Hypothalamus (tissue), 51 donors: ENCODE data around the gene MMP19.
"Not testable (repeated sequence)": the region's sequence is repeated elsewhere in the genome, so short reads cannot be mapped to it uniquely, and the experiment has no call there.

Experiments
- DNase-seq, 51 donors: peaks; one replicate each; lab custom pipeline; 2025; lab: John Stamatoyannopoulos, UW

MMP19 gene

DNA sequence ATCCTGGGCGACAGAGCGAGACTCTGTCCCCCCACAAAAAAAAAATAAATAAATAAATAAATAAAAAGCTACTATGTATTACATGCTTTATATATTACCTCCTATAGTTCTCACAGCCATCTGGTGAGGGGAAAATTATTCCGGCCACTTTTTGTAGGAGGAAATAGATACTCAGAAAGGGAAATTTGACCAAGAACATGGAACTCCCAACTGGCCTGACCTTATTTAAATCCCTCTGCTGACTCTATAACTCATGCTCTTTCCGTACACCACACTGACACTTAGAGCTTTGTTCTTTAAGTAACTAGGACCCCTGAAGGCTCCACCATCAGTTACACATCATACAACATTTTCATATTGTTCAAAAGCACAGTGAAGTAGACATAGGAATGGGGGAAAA lies 2.2 kb upstream of the MMP19 start:
- DNase-seq, result no peak

DNA sequence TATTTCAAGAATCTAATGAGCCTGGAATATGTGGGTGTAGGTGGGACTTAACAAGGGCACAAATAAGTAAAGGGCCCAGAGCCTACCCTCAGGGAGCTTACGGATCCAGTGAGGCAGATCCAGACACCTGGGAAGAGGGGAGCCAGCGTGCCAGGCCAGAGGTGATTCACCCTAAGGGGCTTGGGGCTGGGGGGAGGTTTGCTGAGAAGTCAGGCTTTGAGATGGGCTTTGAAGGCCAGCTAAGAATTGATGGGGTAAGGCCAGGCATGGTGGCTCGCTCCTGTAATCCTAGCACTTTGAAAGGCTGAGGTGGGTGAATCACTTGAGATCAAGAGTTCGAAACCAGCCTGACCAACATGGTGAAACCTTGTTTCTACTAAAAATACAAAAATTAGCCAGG lies 695 bp upstream of the MMP19 start:
- DNase-seq, result no peak

DNA sequence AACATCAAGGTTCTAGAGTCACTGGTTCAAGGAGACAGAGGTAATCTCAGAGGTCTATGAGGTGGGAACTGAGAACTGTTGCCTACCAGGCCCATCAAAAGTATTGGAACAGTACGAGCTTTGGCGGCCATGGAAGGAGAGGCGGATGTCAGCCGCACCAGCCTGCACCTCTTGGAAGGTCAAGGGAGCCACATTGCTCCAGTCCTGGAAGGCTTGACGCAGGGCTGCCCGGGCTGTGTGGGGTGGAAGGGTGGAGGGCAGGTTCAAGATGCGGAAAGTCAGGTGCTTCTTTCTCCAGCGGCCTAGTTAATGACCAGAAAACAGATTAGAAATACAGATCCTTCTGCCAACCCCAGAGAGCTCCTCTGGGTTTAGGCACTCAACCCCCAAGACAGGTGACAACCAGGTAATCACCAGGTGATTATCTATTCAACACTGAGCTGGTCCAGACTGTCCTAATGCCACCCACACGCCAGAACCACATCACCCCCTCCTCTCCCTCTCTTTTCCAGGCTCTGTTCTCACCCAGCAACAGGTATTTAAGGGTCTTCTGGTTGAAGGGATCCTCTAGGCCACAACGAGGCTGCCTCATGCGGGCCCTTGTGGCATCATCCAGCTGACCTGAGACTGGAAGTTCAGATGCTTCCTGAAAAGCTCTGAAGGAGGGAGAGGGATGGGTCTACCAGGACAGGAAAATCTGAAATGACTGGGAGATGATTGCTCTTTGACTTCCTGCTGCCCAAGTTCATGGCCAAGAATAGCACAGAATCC lies 2.0 kb downstream of the MMP19 start:
- no peak for DNase-seq

DNA sequence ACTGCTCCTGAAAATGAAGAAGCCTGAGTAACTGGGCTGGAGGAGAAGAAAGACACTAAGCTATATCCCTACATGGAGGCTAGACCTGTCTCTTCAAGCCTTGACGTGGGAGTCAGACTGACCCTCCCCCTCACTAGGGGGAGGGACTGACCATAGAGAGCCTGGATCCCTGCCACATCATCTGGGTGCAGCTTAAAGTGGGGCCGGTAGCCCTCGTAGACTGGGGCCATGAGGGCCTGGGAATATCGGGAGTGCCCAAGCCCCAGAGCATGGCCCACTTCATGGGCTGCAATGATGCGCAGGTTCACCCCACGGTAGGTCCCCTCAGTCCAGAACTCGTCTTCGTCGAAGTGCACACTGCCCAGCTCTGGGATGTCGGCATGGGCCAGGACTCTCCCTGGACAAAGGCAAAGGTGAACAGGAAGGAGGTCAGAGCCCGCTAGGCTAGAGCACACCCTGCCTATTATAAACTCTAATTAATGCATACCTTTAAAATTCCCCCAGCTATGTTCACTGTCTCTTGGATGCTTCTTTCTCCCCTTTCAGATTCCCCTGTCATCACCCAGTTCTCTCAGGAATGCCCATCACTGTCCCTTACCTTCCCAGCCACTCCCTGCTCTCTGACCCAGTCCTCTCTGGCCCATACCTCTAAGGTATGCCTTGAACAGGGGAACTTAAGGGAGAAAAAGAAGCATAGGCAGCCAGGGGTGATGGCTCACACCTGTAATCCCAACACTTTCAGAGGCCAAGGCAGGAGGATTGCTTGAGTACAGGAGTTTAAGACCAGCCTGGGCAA lies 3.2 kb downstream of the MMP19 start:
- no peak for DNase-seq

DNA sequence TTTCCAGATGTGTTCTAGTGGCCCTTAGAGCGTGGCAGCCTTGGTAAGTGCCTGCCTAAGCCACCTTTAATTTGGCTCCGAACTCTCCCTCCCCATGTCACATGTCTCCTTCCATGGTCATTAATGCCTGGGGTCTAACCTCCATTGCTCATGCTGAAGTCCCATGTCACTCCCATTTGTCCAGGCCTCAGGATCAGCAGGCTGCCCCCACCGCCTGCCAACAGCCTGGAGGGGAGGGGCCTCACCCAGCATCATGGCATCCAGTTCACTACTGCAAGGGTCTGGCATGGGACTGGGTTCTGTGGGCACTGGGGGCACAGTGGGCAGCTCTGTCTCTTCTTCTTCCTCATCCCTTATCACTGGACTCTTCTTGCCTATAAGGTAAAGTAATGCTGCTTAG lies 4.4 kb downstream of the MMP19 start:
- DNase-seq, result no peak

DNA sequence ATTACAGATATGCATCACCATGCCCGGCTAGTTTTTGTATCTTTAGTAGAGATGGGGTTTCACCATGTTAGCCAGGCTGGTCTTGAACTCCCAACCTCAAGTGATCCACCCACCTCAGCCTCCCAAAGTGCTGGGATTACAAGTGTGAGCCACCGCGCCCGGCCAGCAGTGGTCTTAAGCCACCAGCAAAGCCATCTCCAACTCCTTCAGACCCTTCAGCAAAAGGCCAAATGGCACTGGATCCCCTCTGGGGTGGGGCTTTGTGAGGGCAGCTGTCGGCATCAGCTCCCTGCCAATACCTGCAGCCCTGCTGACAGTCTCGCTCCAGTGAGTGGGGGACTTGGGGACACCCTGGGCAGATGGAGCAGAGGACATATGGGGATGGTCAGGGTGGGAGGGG lies 8.3 kb downstream of the MMP19 start:
- DNase-seq, result not testable (repeated sequence)

DNA sequence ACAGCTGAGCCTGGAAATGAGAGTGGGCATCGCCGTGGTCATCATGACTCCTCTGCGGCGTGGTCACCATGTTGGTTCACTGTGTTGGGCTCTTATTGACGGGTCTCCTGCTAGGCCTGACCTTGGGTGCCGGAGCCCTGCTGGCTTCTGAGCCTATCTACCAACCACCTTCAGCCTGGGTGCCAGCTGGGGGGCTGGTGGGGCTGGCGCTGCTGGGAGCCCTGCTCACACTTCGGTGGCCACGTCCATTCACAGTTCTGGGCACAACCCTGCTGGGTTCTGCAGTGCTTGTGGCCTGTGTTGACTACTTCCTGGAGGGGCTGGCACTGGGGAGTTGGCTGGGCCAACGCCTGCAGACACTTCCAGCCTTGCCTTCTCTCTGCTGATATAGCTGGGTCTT lies 9.7 kb downstream of the MMP19 start:
- DNase-seq, result no peak

DNA sequence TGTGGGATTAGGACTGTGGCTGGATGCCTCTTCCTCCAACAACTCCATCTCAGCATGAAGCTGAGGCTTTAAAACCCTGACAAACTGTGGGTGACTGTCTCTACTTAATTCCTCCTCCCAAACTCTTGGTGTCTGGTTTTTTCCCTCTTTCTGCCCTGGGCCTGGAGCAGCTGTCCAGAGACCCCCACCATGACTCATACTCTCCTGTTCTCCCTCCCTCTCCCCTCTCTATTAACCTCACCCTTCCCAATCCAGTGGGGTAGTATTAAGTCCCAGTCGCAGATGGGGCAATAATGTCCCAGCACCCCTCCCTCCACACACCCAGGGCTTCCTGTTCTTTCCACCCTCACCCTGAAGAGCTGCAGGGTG lies 11.3 kb downstream of the MMP19 start:
- DNase-seq, result no peak

DNA sequence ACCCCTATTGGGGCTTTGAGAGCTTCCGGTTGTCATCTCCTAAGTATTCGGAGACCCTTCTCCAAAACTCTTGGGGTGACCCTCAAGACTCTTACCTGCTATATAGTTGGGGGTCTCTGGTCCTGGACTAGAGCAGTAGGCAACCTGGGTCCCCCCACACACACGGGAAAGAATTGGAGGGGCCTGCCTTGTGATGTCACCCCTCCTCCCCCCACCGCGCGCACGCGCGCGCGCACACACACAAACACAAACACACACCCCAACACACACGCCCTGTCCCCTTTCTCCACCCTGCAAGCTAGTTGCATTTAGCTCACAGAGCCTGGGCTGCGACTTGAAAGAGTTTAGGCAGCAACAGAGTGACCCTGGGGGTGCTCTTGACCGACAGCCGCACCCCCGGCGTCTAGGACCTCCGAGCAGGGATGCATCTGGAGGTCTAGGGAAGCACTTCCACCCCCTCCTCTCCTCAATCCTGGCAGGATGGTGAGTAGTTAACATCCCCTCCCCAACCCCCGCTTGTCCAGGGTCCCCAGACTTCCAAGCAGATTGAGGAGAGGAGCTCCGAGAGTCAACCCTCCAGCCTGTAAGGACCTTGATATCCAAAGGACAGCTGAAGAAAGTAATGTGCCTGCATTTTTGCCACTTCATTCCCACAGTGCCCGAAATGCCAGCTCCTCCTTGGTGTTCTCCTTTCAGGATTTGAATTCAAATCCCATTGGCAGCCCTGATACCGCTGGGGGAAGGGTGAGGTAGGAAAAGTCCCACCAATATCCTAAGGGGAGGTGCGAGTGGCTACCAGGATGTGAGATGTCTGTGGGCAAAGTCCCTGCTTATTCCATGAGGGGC lies 11.9 kb downstream of the MMP19 start:
- DNase-seq, result peak; percentile 37 to 94 (median 74)

DNA sequence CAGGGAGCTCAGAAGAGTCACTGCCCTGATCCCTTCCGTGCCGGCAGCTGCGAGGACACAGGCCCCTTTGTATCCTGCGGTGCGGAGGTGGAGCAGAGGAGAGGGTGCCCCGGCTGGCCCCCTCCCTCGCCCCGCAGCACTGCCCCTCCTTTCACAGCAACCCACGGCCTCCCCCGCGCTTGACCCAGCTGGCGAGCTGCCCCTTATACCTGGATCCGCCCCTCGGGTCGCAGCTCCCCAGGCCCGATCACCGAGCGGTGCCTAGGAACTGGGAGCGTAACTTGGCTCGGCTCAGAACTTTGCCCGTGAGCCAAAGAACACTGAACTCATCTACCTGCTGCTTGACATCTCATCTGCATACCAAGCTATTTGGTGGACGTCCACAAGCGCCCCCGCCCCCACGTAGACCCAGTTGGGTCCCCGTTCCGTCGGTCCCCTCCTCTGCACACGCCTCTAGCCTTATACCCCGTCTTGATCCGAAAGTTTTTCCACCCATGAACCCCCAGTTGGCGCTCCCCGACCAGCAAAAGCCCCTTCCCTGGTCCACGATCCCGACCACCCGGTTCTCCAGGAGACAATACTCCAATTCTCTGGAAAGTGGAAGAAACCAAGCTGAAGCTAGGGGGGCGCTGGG lies 12.7 kb downstream of the MMP19 start:
- peak in 49 of 51 donors; percentile 53 to 94 (median 79) for DNase-seq

DNA sequence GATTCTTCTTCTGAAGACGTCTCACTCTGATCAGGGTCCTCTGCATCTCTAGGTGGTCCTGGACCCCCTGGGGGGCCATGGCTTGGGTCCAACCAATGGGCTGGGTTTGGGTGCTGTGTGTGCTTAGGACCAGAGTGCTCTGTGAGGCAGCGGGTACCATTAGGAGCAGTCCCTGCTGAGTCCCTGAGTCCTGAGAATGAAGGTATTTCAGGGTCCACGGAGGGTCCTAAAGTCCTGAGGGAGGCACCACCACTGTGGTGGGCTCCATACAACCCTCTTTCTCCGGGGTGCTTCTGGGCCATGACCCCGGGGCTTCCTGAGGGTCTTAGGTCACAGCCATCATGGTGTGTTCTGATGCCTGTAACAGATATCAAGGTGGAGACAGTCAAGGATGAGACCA lies 14.4 kb downstream of the MMP19 start:
- no peak for DNase-seq

DNA sequence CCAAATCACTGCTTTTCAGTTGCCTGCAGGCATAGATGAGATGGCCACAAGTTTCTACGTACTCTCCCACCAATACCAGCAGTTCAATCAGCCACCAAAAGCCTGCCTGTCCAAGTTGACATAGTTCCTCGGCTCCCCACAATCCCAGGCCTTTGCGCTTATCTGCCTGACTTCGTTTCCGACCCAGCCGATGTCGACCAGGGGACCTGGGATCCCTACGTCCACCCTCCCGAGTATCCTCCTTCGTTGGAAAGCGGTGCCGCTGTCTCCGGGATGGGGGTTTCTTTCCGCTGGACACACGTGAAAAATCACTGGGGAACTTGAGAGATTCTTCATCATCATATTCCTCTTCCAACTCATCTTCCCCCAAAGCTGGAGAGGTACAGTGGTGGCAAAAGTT lies 14.9 kb downstream of the MMP19 start:
- DNase-seq, result no peak

DNA sequence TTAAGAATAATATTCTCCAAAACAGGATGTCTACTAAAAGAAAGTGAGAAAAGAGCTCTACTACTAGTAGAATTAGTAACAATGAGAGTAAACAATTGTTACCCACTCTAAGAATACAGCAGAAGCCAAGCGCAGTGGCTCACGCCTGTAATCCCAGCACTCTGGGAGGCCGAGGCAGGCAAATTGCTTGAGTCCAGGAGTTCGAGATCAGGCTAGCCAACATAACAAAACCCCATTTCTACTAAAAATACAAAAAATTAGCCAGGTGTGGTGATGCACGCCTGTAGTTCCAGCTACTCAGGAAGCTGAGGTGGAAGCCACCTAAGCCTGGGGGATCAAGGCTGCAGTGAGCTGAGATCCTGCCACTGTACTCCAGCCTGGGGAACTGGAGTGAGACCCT lies 18.0 kb downstream of the MMP19 start:
- DNase-seq, result no peak

DNA sequence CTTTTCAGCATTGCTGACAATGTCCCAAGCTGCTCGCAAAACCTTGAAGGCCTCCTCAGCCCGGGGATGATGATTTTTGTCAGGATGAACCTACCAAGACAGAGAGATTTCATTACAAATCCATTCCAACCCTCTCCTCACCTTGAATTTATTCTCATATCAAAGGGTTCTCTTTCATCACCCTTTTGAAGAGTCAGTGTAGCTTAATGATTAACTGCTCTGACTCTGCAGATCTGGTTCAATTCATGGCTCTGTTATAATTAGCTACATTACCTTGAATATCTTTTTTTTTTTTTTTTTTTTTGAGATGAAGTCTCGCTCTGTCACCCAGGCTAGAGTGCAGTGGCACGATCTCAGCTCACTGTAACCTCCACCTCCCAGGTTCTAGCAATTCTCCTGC lies 19.3 kb downstream of the MMP19 start:
- DNase-seq, result no peak

DNA sequence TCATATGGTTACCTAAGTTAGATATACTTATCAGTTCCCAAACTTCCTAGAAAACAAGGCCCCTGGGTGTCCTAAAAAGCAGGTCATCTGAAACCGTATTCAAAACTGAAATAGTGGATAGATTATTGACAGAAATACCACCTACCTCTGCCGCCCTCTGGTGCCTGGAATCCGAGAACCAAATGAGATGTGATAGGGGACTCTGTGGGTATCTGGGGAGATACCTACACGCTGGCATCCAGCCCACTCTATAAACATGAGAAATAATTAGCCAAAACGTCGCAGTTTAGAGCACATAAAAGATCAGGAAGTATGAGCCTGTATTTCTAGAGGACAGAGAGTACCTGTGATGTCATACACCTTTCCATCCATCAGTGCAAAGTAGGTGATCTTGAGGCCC lies 20.5 kb downstream of the MMP19 start:
- DNase-seq, result no peak

DNA sequence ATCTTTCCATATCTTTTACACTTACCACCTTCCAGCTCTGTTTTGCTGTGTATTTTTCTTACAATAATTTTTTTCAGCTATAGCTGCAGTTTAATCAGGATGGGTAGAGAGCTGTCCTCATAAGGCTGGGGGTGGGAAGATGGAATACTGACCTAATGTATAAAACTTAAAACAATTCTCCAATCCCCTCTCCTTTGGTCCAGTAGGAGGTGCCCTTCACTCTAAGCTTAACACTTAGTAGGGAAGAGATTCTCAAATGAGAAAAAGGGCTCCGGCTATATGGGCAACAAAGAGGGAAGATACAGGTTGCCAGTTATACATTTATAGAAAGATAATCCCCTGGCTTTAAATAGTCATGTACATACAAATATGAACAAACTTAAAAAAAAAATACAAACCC lies 22.1 kb downstream of the MMP19 start:
- DNase-seq, result no peak

DNA sequence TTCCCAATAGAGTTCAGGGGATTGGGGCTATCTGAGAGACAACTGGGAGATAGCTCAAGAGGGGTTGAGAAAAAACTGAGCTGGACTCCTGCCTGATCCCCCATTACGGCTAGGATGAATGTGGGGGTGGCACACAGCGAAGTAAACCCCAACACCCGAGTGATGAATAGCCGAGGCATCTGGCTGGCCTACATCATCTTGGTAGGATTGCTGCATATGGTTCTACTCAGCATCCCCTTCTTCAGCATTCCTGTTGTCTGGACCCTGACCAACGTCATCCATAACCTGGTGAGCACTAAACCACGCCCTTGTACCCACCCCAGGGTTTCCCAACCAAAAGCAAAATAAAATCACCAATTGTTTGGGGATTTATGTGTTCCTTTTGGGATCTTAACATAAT lies 23.9 kb downstream of the MMP19 start:
- no peak for DNase-seq

DNA sequence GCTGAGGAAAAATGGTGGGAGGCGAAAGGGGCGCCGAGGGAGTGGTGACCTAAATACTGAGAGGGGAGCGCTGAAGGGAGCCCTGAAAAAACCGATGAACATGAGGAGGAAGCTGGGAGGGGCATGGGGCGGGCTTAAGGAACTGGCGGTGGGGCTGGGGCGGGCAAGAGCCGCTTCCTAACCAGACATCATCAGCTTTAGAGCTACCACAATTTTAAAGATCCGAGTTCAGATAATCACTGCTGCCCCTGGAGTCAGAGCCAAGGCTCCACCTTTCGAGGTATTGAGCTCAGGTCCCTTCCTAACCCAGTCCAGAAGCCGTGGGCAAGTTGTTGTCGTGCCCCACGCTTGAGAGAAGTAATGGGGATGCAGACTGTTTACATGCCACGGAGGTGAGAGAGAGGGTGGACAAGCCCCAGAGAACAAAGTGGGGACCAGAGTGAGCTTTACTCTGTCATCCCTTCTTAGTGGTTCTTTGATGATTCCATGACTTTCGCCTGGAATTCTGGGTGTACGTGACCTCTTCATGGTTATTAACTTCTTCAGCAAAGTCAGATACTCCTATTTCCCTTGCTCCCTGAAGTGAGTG lies 24.5 kb downstream of the MMP19 start:
- peak in 1 of 51 donors; percentile 28 for DNase-seq

DNA sequence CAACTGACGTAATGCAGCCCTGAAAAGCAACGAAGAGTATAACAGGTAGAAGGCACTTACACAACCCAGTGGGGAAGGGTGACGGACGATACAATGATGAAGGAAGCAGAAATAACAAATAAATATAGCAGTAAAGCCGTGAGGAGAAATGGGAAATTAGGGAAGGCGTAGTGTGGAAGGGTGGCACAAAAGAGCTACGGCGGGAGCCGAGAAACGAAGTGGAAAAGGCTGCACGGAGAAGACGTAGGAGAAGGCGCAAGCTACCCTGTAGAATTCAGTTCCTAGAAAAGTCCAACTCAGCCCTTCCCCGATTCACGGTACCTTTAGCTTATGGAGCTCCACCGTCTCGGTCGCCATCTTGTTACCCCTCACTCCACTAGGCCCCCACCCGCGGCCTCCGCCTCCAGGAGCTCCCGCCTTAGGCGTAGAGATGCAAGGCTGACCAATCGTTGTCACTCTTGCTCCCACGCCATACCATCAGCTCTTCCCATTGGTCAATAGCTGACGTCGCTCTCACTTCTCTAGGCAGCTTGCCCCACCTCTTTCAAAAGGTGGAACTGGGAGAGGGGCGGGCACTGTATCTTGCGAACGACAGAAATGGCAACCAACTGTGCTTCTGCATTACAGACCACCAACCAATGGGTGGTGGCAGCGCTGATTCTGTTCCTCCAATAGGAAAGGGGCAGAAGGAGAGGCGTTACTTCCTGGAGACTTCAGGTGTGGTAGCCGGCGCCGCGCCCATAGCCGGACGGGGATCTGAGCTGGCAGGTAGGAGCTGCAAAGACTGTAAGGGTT lies 25.2 kb downstream of the MMP19 start, which contains the start of the genes ORMDL2 and SARNP:
Gene ORMDL2 (plus strand): TSS at position 697 of the 795 bp plus-strand sequence. CDS start 959 bp downstream, outside the sequence.
Gene SARNP (minus strand): TSS at position 380 of the 795 bp plus-strand sequence. CDS start 23 bp downstream, at position 357.
- DNase-seq, result peak; percentile 75 to 100 (median 98)
